ENCODE measurements around the gene IMPA2. TPM values are rescaled to one million over a fixed set of nuclear protein-coding genes. Genes with fewer than 3 reads are reported as not detected.

IMPA2 gene
- total and polyA plus RNA-seq, 2 of the 13 experiments (the other 11 are each of a cell fraction or from before 2014, with no cell fraction given) = 37.8 to 71.8 TPM

GRCh38 chr18:11957636-11958035 lies 23.7 kb upstream of the IMPA2 start (continued):
- TF ChIP-seq RBM39 (IDR thresholded peaks at IDR 0.05; ENCODE audit: low read depth, low read length, poor library complexity, severe bottlenecking) (no peak), ZBTB7A (CRISPR knock-in tag; IDR thresholded peaks at IDR 0.05) (no peak), SP2 (CRISPR knock-in tag; IDR thresholded peaks at IDR 0.05) (no peak), HMG20A (CRISPR knock-in tag; IDR thresholded peaks at IDR 0.05; ENCODE audit: borderline replicate concordance) (peak; percentile 15; the same call in 1 of the 2 replicates), TAF15 (IDR thresholded peaks at IDR 0.05; ENCODE audit: low read depth, low read length, poor library complexity, severe bottlenecking) (no peak), PPARG (CRISPR knock-in tag; conservative IDR thresholded peaks at IDR 0.05) (no peak), ARNTL (CRISPR knock-in tag; IDR thresholded peaks at IDR 0.05) (no peak), ZSCAN9 (CRISPR knock-in tag; IDR thresholded peaks at IDR 0.05; ENCODE audit: borderline replicate concordance) (peak; percentile 41; the same call in 1 of the 2 replicates), ZNF800 (CRISPR knock-in tag; IDR thresholded peaks at IDR 0.05) (no peak), NCOR1 (IDR thresholded peaks at IDR 0.05; ENCODE audit: borderline replicate concordance, low read length) (0 out of 2 replicates have a peak, but pooled peaks have one; percentile 28), ZNF747 (CRISPR knock-in tag; IDR thresholded peaks at IDR 0.05; ENCODE audit: borderline replicate concordance) (no peak), JARID2 (CRISPR knock-in tag; IDR thresholded peaks at IDR 0.05; ENCODE audit: insufficient replicate concordance) (no peak), TERF1 (CRISPR knock-in tag; IDR thresholded peaks at IDR 0.05) (no peak), HNRNPUL1 (IDR thresholded peaks at IDR 0.05; ENCODE audit: low read depth, low read length) (no peak), ATF4 (CRISPR knock-in tag; IDR thresholded peaks at IDR 0.05) (no peak), KLF6 (CRISPR knock-in tag; IDR thresholded peaks at IDR 0.05) (no peak), GZF1 (CRISPR knock-in tag; IDR thresholded peaks at IDR 0.05) (peak; percentile 72; the same call in 1 of the 2 replicates), CERS6 (CRISPR knock-in tag; IDR thresholded peaks at IDR 0.05) (no peak), SAP130 (CRISPR knock-in tag; IDR thresholded peaks at IDR 0.05; ENCODE audit: low read depth) (peak; percentile 48), THAP11 (CRISPR knock-in tag; IDR thresholded peaks at IDR 0.05) (peak; percentile 21; the same call in 1 of the 2 replicates), CEBPB (IDR thresholded peaks at IDR 0.05; ENCODE audit: borderline replicate concordance, low read depth, low read length) (peak; percentile 67; the same call in 1 of the 2 replicates), STAT5B (CRISPR knock-in tag; IDR thresholded peaks at IDR 0.05) (no peak), SNAI1 (CRISPR knock-in tag; IDR thresholded peaks at IDR 0.05; ENCODE audit: borderline replicate concordance) (no peak), ZBTB49 (CRISPR knock-in tag; IDR thresholded peaks at IDR 0.05; ENCODE audit: borderline replicate concordance) (no peak), ZKSCAN5 (CRISPR knock-in tag; IDR thresholded peaks at IDR 0.05) (no peak)

Data from HepG2 (cell line).